Choroid plexus epithelial cell (primary cell): ENCODE data around the gene PLTP.
"Not testable (repeated sequence)": the region's sequence is repeated elsewhere in the genome, so short reads cannot be mapped to it uniquely, and the experiment has no call there.

Source experiments
- DNase-seq: peaks from one replicate; pipeline ENCODE4 v3.0.0-alpha.2; 2010; ENCODE audit warnings: low read depth
- H3K4me3 ChIP-seq: 2 replicates; pipeline ENCODE4 v1.5.1; 2011; ENCODE audit warnings: low read depth, mild to moderate bottlenecking, control low read depth, low read length, moderate library complexity
- CTCF ChIP-seq: conservative IDR thresholded peaks from 2 replicates; pipeline ENCODE4 v1.5.1; 2011; ENCODE audit warnings: low read depth, mild to moderate bottlenecking, control low read depth, inconsistent platforms, low read length, moderate library complexity

Gene PLTP

DNA sequence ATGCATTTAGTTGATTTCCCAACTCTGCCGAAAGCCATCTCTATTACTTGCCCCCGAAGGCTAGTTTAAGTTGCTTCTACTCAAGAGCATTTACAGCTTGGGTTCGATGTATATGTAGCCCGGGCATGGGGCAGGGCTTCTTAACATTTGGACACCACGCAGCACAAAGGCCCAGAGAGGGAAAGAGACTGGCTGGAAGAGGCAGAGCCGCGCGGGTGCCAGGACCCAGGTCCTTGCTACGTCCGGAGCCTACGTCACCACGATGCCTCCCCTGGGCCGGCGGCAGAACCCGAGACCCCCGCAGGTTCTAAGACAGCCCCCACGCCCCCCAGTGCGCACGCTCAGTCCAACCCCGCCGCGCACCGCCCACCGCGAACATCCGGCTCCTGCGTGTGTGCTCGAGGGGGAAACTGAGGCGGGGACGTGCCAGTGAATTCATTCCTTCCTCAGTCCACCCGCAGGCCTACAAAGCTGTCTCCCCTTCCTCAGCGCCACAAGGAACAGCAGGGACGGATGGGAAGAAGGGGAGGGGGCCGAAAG lies 22.2 kb upstream of the PLTP start:
- H3K4me3 ChIP-seq = peak overlapping the region; percentile 98
- DNase-seq = peak; percentile 53
- TF ChIP-seq CTCF = no peak

- DNase-seq = peak; percentile 89
- peak; percentile 56 for TF ChIP-seq CTCF
- peak overlapping the region; percentile 98 for H3K4me3 ChIP-seq
Measured at GRCh38 chr20:45933266-45934045, 21.5 kb upstream of the PLTP start.

- not testable (repeated sequence) for DNase-seq, H3K4me3 ChIP-seq
Measured at GRCh38 chr20:45931680-45932079, 19.7 kb upstream of the PLTP start.

DNA sequence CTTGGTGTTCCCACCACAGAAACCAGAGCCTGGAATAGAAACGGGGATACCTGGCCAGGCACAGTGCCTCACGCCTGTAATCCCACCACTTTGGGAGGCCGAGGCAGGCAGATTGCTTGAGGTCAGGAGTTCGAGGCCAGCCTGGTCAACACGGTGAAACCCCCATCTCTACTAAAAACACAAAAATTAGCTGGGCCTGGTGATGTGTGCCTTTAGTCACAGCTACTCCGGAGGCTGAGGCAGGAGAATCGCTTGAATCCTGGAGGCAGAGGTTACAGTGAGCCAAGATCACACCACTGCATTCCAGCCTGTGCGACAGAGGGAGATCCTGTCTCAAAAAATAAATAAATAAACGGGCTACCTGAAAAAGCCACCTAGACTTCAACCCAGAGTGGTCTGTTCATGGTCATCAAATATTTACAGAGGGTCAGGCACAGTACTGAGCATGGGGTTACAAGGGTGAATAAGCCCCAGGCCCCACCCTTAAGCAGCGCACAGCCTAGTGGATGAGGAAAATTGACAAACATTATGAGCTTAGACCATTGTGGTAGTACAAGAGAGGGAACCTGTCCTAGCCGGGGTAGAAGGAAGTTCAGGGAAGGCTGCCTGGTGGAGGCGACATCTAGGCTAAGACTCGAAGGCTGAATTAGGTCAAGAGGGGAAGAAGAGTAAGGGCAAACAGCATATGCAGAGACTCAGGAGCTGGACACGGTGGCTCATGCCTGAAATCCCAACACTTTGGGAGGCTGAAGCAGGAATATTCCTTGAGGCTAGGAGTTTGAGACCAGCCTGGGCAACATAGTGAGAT lies 15.3 kb upstream of the PLTP start:
- DNase-seq = no peak
- H3K4me3 ChIP-seq = no peak overlapping the region
- no peak for TF ChIP-seq CTCF

GRCh38 chr20:45926731-45927070 lies 14.7 kb upstream of the PLTP start:
- H3K4me3 ChIP-seq = no peak overlapping the region
- TF ChIP-seq CTCF = no peak
- no peak for DNase-seq

- DNase-seq = no peak
- no peak for TF ChIP-seq CTCF
- H3K4me3 ChIP-seq = no peak overlapping the region
Measured at GRCh38 chr20:45925821-45926506, 14.0 kb upstream of the PLTP start.

- H3K4me3 ChIP-seq = peak overlapping the region; percentile 13
- DNase-seq = peak; percentile 82
- no peak for TF ChIP-seq CTCF
Measured at GRCh38 chr20:45924391-45925261, 12.7 kb upstream of the PLTP start.
